K562 (cell line): ENCODE data around the gene SH3TC1. TPM values are rescaled to one million over a fixed set of nuclear protein-coding genes. Genes with fewer than 3 reads are reported as not detected.

Experiments
- ATAC-seq: fragments of 200-7000 bp; cut with Tn5 transposase; 3 replicates; pipeline ENCODE4 v1.9.1; 2020; ENCODE audit warnings: moderate library complexity
- BruUV-seq: library from RNA; stranded (reverse); fragments of 400-500 nt; replicated peaks from 2 replicates; lab custom pipeline; 2021; lab: Mats Ljungman, UMichigan
- CTCF ChIA-PET: fragments of 300-600 bp; formaldehyde crosslinking; extraction: SDS; loops from one replicate; lab custom pipeline; 2021; ENCODE audit warnings: low intra/inter-chr PET ratio; lab: Yijun Ruan, JAX
- POLR2A ChIA-PET: fragments of 300-600, 350-650 bp; sonication (Branson Sonifier 250); formaldehyde crosslinking; extraction: SDS; loops from one replicate; lab custom pipeline; 2021; ENCODE audit warnings: antibody characterized with exemption, inconsistent platforms; lab: Yijun Ruan, JAX
- DNase-seq, 4 experiments: peaks; one replicate each; pipeline versions ENCODE4 v3.0.0 to v3.0.0-alpha.2; 2011 to 2018; ENCODE audit warnings: low spot score in 3 of 4, mixed read lengths in 3 of 4; ENCODE audit errors: extremely low read depth in 1 of 4
- FAIRE-seq: peaks from 2 replicates; lab custom pipeline; 2011; peaks lifted over from hg19 to GRCh38; lab: Jason Lieb, UNC
- H2AFZ ChIP-seq: 2 replicates; pipeline ENCODE4 v1.6.0; 2011; ENCODE audit warnings: low read depth, low read length, control low read depth, inconsistent platforms
- H3K27ac ChIP-seq: fragments of 200-600 bp; 3 replicates; pipeline ENCODE4 v1.8.0; 2011; ENCODE audit warnings: low read depth, mild to moderate bottlenecking, control low read depth, inconsistent platforms, low read length, moderate library complexity, mixed read lengths; ENCODE audit errors: extremely low read depth
- H3K27me3 ChIP-seq, 2 experiments: fragments of 300-600 bp in 1 of 2; 2 replicates in 1 of 2; 3 replicates in 1 of 2; pipeline versions ENCODE4 v1.6.0 to v1.8.0; 2011; ENCODE audit warnings: inconsistent platforms in 2 of 2, low read length in 2 of 2, mild to moderate bottlenecking in 1 of 2, mixed read lengths in 1 of 2, moderate library complexity in 1 of 2; ENCODE audit not compliant: control insufficient read depth in 2 of 2, insufficient read depth in 2 of 2
- H3K36me3 ChIP-seq: fragments of 300-600 bp; 3 replicates; pipeline ENCODE4 v1.8.0; 2011; ENCODE audit warnings: mild to moderate bottlenecking, low read length, inconsistent platforms; ENCODE audit not compliant: control insufficient read depth, insufficient read depth
- H3K4me1 ChIP-seq, 2 experiments: fragments of 200-600 bp in 1 of 2; replicated peaks in 1 of 2; 2 replicates in 1 of 2; 3 replicates in 1 of 2; pipeline versions ENCODE4 v1.5.1 to v1.8.0; 2011; ENCODE audit warnings: inconsistent platforms in 2 of 2, low read length in 2 of 2, mild to moderate bottlenecking in 1 of 2, mixed read lengths in 1 of 2, moderate library complexity in 1 of 2; ENCODE audit not compliant: control insufficient read depth in 2 of 2, insufficient read depth in 2 of 2
- H3K4me2 ChIP-seq: 2 replicates; pipeline ENCODE4 v1.6.1; 2011; ENCODE audit warnings: low read length, control low read depth, inconsistent platforms, mixed read lengths; ENCODE audit not compliant: insufficient read depth
- H3K4me3 ChIP-seq: fragments of 200-600 bp; sonication (generic), shearing (Covaris generic); 2 replicates; pipeline ENCODE4 v1.5.1; 2016; ENCODE audit warnings: control low read depth, inconsistent platforms
- H3K79me2 ChIP-seq: fragments of 200-600 bp; 3 replicates; pipeline ENCODE4 v1.8.0; 2011; ENCODE audit warnings: low read length, inconsistent platforms; ENCODE audit not compliant: control insufficient read depth, insufficient read depth
- H3K9ac ChIP-seq, 2 experiments: 2 replicates each; pipeline versions ENCODE4 v1.6.0 to v1.6.1; 2011; ENCODE audit warnings: low read depth in 2 of 2, low read length in 2 of 2, control low read depth in 1 of 2, inconsistent platforms in 1 of 2, mild to moderate bottlenecking in 1 of 2, mixed read lengths in 1 of 2; ENCODE audit not compliant: insufficient read depth in 1 of 2
- H3K9me1 ChIP-seq: one replicate; pipeline ENCODE4 v1.6.0; 2011; ENCODE audit warnings: inconsistent platforms, mild to moderate bottlenecking, low read length, moderate library complexity; ENCODE audit not compliant: control insufficient read depth, insufficient read depth
- H3K9me3 ChIP-seq: replicated peaks from 2 replicates; pipeline ENCODE4 v1.5.1; 2011; ENCODE audit warnings: low read depth, low read length, inconsistent platforms; ENCODE audit not compliant: control insufficient read depth, insufficient read depth
- H4K20me1 ChIP-seq: replicated peaks from 2 replicates; pipeline ENCODE4 v1.6.1; 2011; ENCODE audit warnings: low read length, inconsistent platforms, mixed read lengths; ENCODE audit not compliant: control insufficient read depth, insufficient read depth
- HDAC1 ChIP-seq, 2 experiments: fragments of 450-650 bp; IDR thresholded peaks; 2 replicates each; pipeline ENCODE4 v1.6.1; 2016 to 2017; ENCODE audit warnings: inconsistent platforms in 1 of 2, mild to moderate bottlenecking in 1 of 2, moderate library complexity in 1 of 2
- MITF ChIP-seq: IDR thresholded peaks from 2 replicates; pipeline ENCODE4 v1.6.1; 2014; ENCODE audit warnings: antibody characterized with exemption
- PHF21A ChIP-seq: fragments of 450-650 bp; IDR thresholded peaks from 2 replicates; pipeline ENCODE4 v1.6.1; 2017; ENCODE audit warnings: low read depth, borderline replicate concordance
- ZNF551 ChIP-seq: fragments of 250-450 bp; sonication (Bioruptor Pico); IDR thresholded peaks from 2 replicates; pipeline ENCODE4 v1.5.0; 2021; ENCODE audit warnings: mild to moderate bottlenecking, moderate library complexity
- WGBS: fragments of 100-300 bp; shearing (Covaris generic); methylation state at CpG from one replicate; pipeline ENCODE4 v1.1.6; 2016; ENCODE audit warnings: low coverage, mixed read lengths; ENCODE audit not compliant: insufficient coverage; ENCODE audit errors: missing lambda C conversion rate; 5-methylcytosine and 5-hydroxymethylcytosine counted together
- in situ Hi-C: fragments of 300-500 bp; cut with MboI; formaldehyde crosslinking; loops from 4 replicates; pipeline ENCODE4 v1.15.0; 2018; ENCODE audit warnings: inconsistent platforms, mixed read lengths
- intact Hi-C: fragments of 100-400 bp; cut with micrococcal nuclease; formaldehyde crosslinking; loops from 2 replicates; pipeline ENCODE4 v1.14.2; 2022
- polyA plus RNA-seq, 8 experiments: library from polyadenylated mRNA; depleted of rRNA in 4 of 8; stranded (reverse) in 5 of 8; unstranded in 3 of 8; fragments of >200 nt; fragmentation: Nextera tagmentation in 2 of 8; fragmentation: Illumina TruSeq in 1 of 8; extraction: Ambion mirVana in 2 of 8; extraction: Trizol in 1 of 8; gene quantifications; 2 replicates each; pipeline versions ENCODE4 v1.2.1 to v1.2.3, GENCODE V29; 2011 to 2014; ENCODE audit warnings: inconsistent platforms in 1 of 8, missing spikeins in 1 of 8
- total RNA-seq, 7 experiments: library from RNA; depleted of rRNA in 6 of 7; stranded (reverse); fragments of >200 nt in 6 of 7; fragmentation: Illumina TruSeq in 2 of 7; extraction: Trizol in 2 of 7; gene quantifications; 2 replicates each; pipeline versions ENCODE4 v1.2.1 to v1.2.3, GENCODE V29; 2011 to 2021; ENCODE audit warnings: low replicate concordance in 1 of 7

SH3TC1 gene
- total and polyA plus RNA-seq, 9 of the 15 experiments (the other 6 are each of a cell fraction or from before 2014, with no cell fraction given) = 0.04 to 2.1 (median 0.48) TPM; not detected in 1

GRCh38 chr4:8224975-8225625 is 26.0 kb downstream of the SH3TC1 start:
- Histone ChIP-seq H3K9ac (no peak overlapping the region), H2AFZ (no peak overlapping the region), H3K9me1 (peaks cover 2% of the 10 kb centered on the region), H3K4me1 (peaks cover 0 to 19% of the 10 kb centered on the region in 2 experiments; a peak in 3 of 5 replicates), H3K36me3 (no peaks in the 10 kb centered on the region), H3K27me3 (peaks cover 0 to 33% of the 10 kb centered on the region in 2 experiments; a peak in 1 of 5 replicates), H3K79me2 (no peaks in the 10 kb centered on the region), H3K4me3 (no peak overlapping the region), H3K27ac (no peak overlapping the region), H3K9me3 (no peaks in the 10 kb centered on the region), H4K20me1 (peaks cover 10% of the 10 kb centered on the region), H3K4me2 (no peak overlapping the region)
- intact Hi-C loops = no loop called here
- BruUV-seq = no TSS peak
- WGBS = 11% methylated on average over 9 of the region's 12 CpGs
- ATAC-seq (no peak), DNase-seq (no peak), FAIRE-seq (no peak)
- POLR2A ChIA-PET = interaction anchor here (0.7 to 2.8 kb wide), 4 partner anchors 8 to 23 kb away, joined by 5 to 8 read pairs (median 6); no protein-coding TSS in a partner anchor
- in situ Hi-C loops = no loop called here
- CTCF ChIA-PET = no interaction called here
- no peak for TF ChIP-seq ZNF551 (CRISPR knock-in tag)
- no peak for TF ChIP-seq MITF
- no peak for TF ChIP-seq HDAC1 (IDR thresholded peaks at IDR 0.05)
- no peak for TF ChIP-seq PHF21A
